ENCODE measurements around the gene SLC4A4. TPM values are rescaled to one million over a fixed set of nuclear protein-coding genes. Genes with fewer than 3 reads are reported as not detected.

Gene SLC4A4
- total and polyA plus RNA-seq, 10 of the 15 experiments (the other 5 are each of a cell fraction or from before 2014, with no cell fraction given): 0.05 to 0.44 (median 0.18) TPM

DNA sequence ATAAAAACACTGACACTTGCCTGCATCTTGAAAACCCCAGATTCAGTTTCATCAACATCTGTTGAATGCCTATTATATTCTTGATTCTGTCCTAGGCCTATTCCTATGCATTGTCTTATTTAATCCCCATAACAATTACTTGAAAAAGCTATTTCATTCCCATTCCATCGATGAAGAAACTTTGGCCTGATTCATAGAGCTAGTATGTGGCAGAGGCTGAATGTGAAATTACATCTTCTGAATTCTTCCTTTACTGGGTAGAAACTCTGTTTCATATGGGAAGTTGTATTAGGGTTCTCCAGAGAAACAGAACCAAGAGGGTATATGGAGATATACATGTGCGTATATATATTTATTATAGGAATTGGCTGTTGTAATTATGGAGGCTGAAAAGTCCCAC is 35.0 kb upstream of the SLC4A4 start:
- no peaks in the 10 kb centered on the region for H3K9me3 ChIP-seq (replicated peaks; ENCODE audit: control insufficient read depth, insufficient read depth, low read length)
- intact Hi-C loops (cut with micrococcal nuclease; ENCODE audit: unreplicated experiment): no loop called here
- no TSS peak for BruUV-seq (replicated peaks)
- H3K4me3 ChIP-seq: no peak overlapping the region
- no peaks in the 10 kb centered on the region for H3K36me3 ChIP-seq (ENCODE audit: control insufficient read depth in 2 of 2, insufficient read depth in 2 of 2, low read length in 1 of 2)
- peaks cover 3% of the 10 kb centered on the region; the same call in 1 of the 2 replicates for H3K4me1 ChIP-seq (ENCODE audit: control insufficient read depth, insufficient read depth, low read length)
- RAD21 ChIA-PET (ENCODE audit: unreplicated experiment): no interaction called here
- H3K27ac ChIP-seq (ENCODE audit: control insufficient read depth, insufficient read depth): no peak overlapping the region
- no peak overlapping the region for H2AFZ ChIP-seq (ENCODE audit: control insufficient read depth, low read depth, low read length)
- no peak for DNase-seq (ENCODE audit: low read depth, low spot score)
- WGBS (ENCODE audit: insufficient coverage, insufficient replicate concordance, low lambda C conversion rate, missing lambda C conversion rate): 73% methylated on average over 2 of the region's 2 CpGs
- in situ Hi-C loops (cut with MboI): no loop called here
- ATAC-seq: no peak
- H3K9ac ChIP-seq (ENCODE audit: control insufficient read depth, insufficient read depth, low read length): no peak overlapping the region
- no peak overlapping the region for H3K4me2 ChIP-seq (ENCODE audit: control insufficient read depth, insufficient read depth)
- POLR2A ChIA-PET: no interaction called here
- H3K79me2 ChIP-seq (ENCODE audit: control insufficient read depth, insufficient read depth, low read length): no peaks in the 10 kb centered on the region
- no peaks in the 10 kb centered on the region; a peak in 1 of 4 replicates for H3K27me3 ChIP-seq (replicated peaks in 1 of 2; ENCODE audit: control insufficient read depth in 2 of 2, insufficient read depth in 2 of 2, low read length in 1 of 2)
- CTCF ChIA-PET: no interaction called here
- SMC1A ChIA-PET (ENCODE audit: uncharacterized antibody, unreplicated experiment): interaction anchor here (0.9 kb wide), 1 partner anchor 73 kb away, joined by 3 read pairs; no protein-coding TSS in a partner anchor
- H4K20me1 ChIP-seq (ENCODE audit: control insufficient read depth, insufficient read depth): no peaks in the 10 kb centered on the region
- FAIRE-seq: no peak
- TF ChIP-seq ZNF622 (IDR thresholded peaks at IDR 0.05): no peak
- TF ChIP-seq, protein P1, sequence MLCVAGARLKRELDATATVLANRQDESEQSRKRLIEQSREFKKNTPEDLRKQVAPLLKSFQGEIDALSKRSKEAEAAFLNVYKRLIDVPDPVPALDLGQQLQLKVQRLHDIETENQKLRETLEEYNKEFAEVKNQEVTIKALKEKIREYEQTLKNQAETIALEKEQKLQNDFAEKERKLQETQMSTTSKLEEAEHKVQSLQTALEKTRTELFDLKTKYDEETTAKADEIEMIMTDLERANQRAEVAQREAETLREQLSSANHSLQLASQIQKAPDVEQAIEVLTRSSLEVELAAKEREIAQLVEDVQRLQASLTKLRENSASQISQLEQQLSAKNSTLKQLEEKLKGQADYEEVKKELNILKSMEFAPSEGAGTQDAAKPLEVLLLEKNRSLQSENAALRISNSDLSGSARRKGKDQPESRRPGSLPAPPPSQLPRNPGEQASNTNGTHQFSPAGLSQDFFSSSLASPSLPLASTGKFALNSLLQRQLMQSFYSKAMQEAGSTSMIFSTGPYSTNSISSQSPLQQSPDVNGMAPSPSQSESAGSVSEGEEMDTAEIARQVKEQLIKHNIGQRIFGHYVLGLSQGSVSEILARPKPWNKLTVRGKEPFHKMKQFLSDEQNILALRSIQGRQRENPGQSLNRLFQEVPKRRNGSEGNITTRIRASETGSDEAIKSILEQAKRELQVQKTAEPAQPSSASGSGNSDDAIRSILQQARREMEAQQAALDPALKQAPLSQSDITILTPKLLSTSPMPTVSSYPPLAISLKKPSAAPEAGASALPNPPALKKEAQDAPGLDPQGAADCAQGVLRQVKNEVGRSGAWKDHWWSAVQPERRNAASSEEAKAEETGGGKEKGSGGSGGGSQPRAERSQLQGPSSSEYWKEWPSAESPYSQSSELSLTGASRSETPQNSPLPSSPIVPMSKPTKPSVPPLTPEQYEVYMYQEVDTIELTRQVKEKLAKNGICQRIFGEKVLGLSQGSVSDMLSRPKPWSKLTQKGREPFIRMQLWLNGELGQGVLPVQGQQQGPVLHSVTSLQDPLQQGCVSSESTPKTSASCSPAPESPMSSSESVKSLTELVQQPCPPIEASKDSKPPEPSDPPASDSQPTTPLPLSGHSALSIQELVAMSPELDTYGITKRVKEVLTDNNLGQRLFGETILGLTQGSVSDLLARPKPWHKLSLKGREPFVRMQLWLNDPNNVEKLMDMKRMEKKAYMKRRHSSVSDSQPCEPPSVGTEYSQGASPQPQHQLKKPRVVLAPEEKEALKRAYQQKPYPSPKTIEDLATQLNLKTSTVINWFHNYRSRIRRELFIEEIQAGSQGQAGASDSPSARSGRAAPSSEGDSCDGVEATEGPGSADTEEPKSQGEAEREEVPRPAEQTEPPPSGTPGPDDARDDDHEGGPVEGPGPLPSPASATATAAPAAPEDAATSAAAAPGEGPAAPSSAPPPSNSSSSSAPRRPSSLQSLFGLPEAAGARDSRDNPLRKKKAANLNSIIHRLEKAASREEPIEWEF (IDR thresholded peaks at IDR 0.05; ENCODE audit: insufficient replicate concordance, low read depth, low read length): no peak
- TF ChIP-seq, protein P2, sequence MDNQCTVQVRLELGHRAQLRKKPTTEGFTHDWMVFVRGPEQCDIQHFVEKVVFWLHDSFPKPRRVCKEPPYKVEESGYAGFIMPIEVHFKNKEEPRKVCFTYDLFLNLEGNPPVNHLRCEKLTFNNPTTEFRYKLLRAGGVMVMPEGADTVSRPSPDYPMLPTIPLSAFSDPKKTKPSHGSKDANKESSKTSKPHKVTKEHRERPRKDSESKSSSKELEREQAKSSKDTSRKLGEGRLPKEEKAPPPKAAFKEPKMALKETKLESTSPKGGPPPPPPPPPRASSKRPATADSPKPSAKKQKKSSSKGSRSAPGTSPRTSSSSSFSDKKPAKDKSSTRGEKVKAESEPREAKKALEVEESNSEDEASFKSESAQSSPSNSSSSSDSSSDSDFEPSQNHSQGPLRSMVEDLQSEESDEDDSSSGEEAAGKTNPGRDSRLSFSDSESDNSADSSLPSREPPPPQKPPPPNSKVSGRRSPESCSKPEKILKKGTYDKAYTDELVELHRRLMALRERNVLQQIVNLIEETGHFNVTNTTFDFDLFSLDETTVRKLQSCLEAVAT (IDR thresholded peaks at IDR 0.05): no peak
- TF ChIP-seq ZZZ3 (IDR thresholded peaks at IDR 0.05; ENCODE audit: control insufficient read depth, insufficient read length, low read depth): no peak
- TF ChIP-seq IKZF1 (conservative IDR thresholded peaks at IDR 0.05): no peak
- TF ChIP-seq KAT2A (conservative IDR thresholded peaks at IDR 0.05; ENCODE audit: control insufficient read depth, low read depth, low read length): no peak
- TF ChIP-seq LARP7 (IDR thresholded peaks at IDR 0.05): no peak
- TF ChIP-seq, protein P3, sequence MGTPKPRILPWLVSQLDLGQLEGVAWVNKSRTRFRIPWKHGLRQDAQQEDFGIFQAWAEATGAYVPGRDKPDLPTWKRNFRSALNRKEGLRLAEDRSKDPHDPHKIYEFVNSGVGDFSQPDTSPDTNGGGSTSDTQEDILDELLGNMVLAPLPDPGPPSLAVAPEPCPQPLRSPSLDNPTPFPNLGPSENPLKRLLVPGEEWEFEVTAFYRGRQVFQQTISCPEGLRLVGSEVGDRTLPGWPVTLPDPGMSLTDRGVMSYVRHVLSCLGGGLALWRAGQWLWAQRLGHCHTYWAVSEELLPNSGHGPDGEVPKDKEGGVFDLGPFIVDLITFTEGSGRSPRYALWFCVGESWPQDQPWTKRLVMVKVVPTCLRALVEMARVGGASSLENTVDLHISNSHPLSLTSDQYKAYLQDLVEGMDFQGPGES (IDR thresholded peaks at IDR 0.05): no peak
- no peak for TF ChIP-seq BRCA1 (IDR thresholded peaks at IDR 0.05; ENCODE audit: low read depth, low read length)
- TF ChIP-seq CHD1 (IDR thresholded peaks at IDR 0.05; ENCODE audit: low read depth, low read length): no peak
- no peak for TF ChIP-seq BMI1 (IDR thresholded peaks at IDR 0.05; ENCODE audit: borderline replicate concordance)
- TF ChIP-seq, protein P4, sequence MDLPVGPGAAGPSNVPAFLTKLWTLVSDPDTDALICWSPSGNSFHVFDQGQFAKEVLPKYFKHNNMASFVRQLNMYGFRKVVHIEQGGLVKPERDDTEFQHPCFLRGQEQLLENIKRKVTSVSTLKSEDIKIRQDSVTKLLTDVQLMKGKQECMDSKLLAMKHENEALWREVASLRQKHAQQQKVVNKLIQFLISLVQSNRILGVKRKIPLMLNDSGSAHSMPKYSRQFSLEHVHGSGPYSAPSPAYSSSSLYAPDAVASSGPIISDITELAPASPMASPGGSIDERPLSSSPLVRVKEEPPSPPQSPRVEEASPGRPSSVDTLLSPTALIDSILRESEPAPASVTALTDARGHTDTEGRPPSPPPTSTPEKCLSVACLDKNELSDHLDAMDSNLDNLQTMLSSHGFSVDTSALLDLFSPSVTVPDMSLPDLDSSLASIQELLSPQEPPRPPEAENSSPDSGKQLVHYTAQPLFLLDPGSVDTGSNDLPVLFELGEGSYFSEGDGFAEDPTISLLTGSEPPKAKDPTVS (IDR thresholded peaks at IDR 0.05; ENCODE audit: low read depth, low read length): no peak
- TF ChIP-seq SMAD5 (IDR thresholded peaks at IDR 0.05; ENCODE audit: low read depth): no peak
- no peak for TF ChIP-seq NFYA (IDR thresholded peaks at IDR 0.05; ENCODE audit: borderline replicate concordance, low read depth, low read length)
- TF ChIP-seq, protein P5, sequence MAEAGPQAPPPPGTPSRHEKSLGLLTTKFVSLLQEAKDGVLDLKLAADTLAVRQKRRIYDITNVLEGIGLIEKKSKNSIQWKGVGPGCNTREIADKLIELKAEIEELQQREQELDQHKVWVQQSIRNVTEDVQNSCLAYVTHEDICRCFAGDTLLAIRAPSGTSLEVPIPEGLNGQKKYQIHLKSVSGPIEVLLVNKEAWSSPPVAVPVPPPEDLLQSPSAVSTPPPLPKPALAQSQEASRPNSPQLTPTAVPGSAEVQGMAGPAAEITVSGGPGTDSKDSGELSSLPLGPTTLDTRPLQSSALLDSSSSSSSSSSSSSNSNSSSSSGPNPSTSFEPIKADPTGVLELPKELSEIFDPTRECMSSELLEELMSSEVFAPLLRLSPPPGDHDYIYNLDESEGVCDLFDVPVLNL (IDR thresholded peaks at IDR 0.05; ENCODE audit: low read depth, low read length): no peak

All from GM12878 (cell line).